GM21529 (cell line): ENCODE measurements around the gene MAP3K21.

Experiments
- ATAC-seq: cut with Tn5 transposase; IDR thresholded peaks from one replicate; pipeline ENCODE4 v1.9.1; 2021; ENCODE audit not compliant: unreplicated experiment

Gene MAP3K21

GRCh38 chr1:233327651-233328141, at the start of gene MAP3K21:
Gene MAP3K21, plus strand, starts transcription at chr1:233327724. Its CDS starts 305 bp downstream, at chr1:233328029.
- ATAC-seq = peak; percentile 56

- no peak for ATAC-seq
Measured at GRCh38 chr1:233278631-233279030, 48.9 kb upstream of the MAP3K21 start.

GRCh38 chr1:233279971-233280370, 47.6 kb upstream of the MAP3K21 start:
- no peak for ATAC-seq

- peak; percentile 92 for ATAC-seq
Measured at GRCh38 chr1:233281711-233282581, 45.6 kb upstream of the MAP3K21 start.

GRCh38 chr1:233282582-233282886, 45.0 kb upstream of the MAP3K21 start:
- no peak for ATAC-seq

GRCh38 chr1:233289676-233290075, 37.8 kb upstream of the MAP3K21 start:
- no peak for ATAC-seq

- ATAC-seq = no peak
Measured at GRCh38 chr1:233290396-233291034, 37.0 kb upstream of the MAP3K21 start.

GRCh38 chr1:233293556-233294446, 33.7 kb upstream of the MAP3K21 start:
- ATAC-seq = no peak

- peak; percentile 48 for ATAC-seq
Measured at GRCh38 chr1:233294913-233295236, 32.6 kb upstream of the MAP3K21 start.

GRCh38 chr1:233295237-233295974, 32.1 kb upstream of the MAP3K21 start, which contains the start of gene PCNX2:
Gene PCNX2, minus strand, starts transcription at chr1:233295725. Its CDS starts 247 bp downstream, at chr1:233295478.
- ATAC-seq = peak; percentile 96

- no peak for ATAC-seq
Measured at GRCh38 chr1:233295975-233296322, 31.6 kb upstream of the MAP3K21 start.

- no peak for ATAC-seq
Measured at GRCh38 chr1:233299450-233299849, 28.1 kb upstream of the MAP3K21 start.

- no peak for ATAC-seq
Measured at GRCh38 chr1:233300326-233300725, 27.2 kb upstream of the MAP3K21 start.

- ATAC-seq = no peak
Measured at GRCh38 chr1:233304489-233305102, 22.9 kb upstream of the MAP3K21 start.

GRCh38 chr1:233313434-233314155, 13.9 kb upstream of the MAP3K21 start:
- no peak for ATAC-seq

GRCh38 chr1:233315718-233316301, 11.7 kb upstream of the MAP3K21 start:
- ATAC-seq = no peak

- ATAC-seq = no peak
Measured at GRCh38 chr1:233316473-233316872, 11.1 kb upstream of the MAP3K21 start.

- no peak for ATAC-seq
Measured at GRCh38 chr1:233319272-233319671, 8.3 kb upstream of the MAP3K21 start.

GRCh38 chr1:233320023-233320422, 7.5 kb upstream of the MAP3K21 start:
- ATAC-seq = no peak
